OCI-LY3 (cell line): ENCODE data around the gene INS.

ENCODE experiments used
- CTCF ChIP-seq: fragments of 200-600, 300-600 bp; sonication (generic); IDR thresholded peaks from 2 replicates; pipeline ENCODE4 v1.5.1; 2014; ENCODE audit warnings: antibody characterized with exemption, low read length, low read depth
- EZH2phosphoT487 ChIP-seq: fragments of 200-600 bp; shearing (Covaris generic); IDR thresholded peaks from 2 replicates; pipeline ENCODE4 v1.6.1; 2018; ENCODE audit warnings: antibody characterized with exemption, mixed run types, low read depth

DNA sequence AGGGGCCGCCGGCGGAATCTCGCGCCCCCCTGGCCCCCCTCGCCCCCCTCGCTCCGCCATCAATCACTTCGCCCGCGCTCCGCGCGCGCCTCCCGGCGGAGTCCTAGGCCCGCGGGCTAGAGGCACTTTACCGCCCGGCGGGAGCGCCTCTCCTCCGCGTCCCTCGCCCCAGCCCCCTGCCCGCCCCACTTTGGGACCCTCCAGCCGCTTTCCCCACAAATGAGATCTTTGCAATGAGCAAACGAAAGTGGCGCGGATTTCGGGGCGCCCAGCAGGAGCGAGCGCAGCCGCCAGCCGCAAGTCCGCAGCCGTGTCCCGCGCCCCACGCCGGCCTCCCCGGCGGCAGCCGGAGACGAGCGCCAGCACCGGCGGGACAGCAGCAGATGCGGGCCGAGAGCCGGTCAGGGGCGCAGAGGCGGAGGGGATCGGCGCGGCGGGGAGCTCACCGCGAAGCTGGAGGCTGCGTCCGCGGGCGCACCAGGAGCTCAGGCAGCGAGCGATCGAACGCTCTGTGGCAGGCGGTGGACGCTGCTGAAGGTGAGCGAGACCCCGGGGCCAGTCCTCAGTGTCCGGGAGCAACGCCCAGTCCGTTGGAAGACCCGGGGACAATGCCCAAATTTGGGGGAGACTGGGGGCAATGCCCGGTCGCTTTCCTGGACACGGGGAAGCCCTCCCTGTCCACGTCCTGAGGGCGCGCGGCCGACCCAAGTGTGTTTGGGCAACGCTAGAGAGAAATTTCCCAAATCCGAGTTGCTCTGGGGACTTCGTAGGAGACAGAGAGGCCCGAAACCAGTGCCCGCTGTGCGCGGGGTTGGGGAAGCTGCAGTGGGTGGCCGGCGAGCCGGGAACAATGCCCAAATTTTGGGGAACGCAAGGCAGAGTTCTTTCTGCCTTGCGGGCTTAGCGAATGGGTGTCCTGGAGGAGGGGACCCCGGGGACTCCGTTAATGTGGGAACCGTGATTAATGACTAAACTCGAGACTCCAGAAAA, 20.3 kb downstream of the INS start:
- no peak for TF ChIP-seq CTCF
- no peak for TF ChIP-seq EZH2phosphoT487
